ENCODE results near the gene CSMD2.

- TF ChIP-seq USF1 (IDR thresholded peaks at IDR 0.05) (no peak), ZBTB7A (IDR thresholded peaks at IDR 0.05; ENCODE audit: low read depth) (no peak), FOXM1 (IDR thresholded peaks at IDR 0.05; ENCODE audit: borderline replicate concordance, low read depth) (no peak), TEAD4 (IDR thresholded peaks at IDR 0.05) (no peak), RAD21 (IDR thresholded peaks at IDR 0.05; ENCODE audit: low read depth) (no peak), NFIC (IDR thresholded peaks at IDR 0.05) (no peak), CREB1 (IDR thresholded peaks at IDR 0.05; ENCODE audit: low read depth) (no peak), EP300 (IDR thresholded peaks at IDR 0.05; ENCODE audit: borderline replicate concordance) (no peak), MAX (IDR thresholded peaks at IDR 0.05) (no peak), TAF1 (IDR thresholded peaks at IDR 0.05; ENCODE audit: low read depth) (no peak), CEBPB (IDR thresholded peaks at IDR 0.05) (no peak), EGR1 (IDR thresholded peaks at IDR 0.05) (no peak), YY1 (IDR thresholded peaks at IDR 0.05; ENCODE audit: low read depth) (no peak)
- TF ChIP-seq, protein P1, sequence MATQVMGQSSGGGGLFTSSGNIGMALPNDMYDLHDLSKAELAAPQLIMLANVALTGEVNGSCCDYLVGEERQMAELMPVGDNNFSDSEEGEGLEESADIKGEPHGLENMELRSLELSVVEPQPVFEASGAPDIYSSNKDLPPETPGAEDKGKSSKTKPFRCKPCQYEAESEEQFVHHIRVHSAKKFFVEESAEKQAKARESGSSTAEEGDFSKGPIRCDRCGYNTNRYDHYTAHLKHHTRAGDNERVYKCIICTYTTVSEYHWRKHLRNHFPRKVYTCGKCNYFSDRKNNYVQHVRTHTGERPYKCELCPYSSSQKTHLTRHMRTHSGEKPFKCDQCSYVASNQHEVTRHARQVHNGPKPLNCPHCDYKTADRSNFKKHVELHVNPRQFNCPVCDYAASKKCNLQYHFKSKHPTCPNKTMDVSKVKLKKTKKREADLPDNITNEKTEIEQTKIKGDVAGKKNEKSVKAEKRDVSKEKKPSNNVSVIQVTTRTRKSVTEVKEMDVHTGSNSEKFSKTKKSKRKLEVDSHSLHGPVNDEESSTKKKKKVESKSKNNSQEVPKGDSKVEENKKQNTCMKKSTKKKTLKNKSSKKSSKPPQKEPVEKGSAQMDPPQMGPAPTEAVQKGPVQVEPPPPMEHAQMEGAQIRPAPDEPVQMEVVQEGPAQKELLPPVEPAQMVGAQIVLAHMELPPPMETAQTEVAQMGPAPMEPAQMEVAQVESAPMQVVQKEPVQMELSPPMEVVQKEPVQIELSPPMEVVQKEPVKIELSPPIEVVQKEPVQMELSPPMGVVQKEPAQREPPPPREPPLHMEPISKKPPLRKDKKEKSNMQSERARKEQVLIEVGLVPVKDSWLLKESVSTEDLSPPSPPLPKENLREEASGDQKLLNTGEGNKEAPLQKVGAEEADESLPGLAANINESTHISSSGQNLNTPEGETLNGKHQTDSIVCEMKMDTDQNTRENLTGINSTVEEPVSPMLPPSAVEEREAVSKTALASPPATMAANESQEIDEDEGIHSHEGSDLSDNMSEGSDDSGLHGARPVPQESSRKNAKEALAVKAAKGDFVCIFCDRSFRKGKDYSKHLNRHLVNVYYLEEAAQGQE (IDR thresholded peaks at IDR 0.05; ENCODE audit: low read depth), result no peak
These were observed 271.7 kb downstream of the CSMD2 start for GRCh38 chr1:33893147-33893830.
